GM12892 (cell line): ENCODE results near the gene C1RL.

ENCODE experiments used
- POLR2A ChIP-seq: IDR thresholded peaks from 2 replicates; pipeline ENCODE4 v1.6.1; 2011; ENCODE audit warnings: low read depth, low read length, control low read depth
- POLR2AphosphoS5 ChIP-seq: IDR thresholded peaks from 2 replicates; pipeline ENCODE4 v1.6.1; 2011; ENCODE audit warnings: low read depth, low read length, control low read depth

GRCh38 chr12:7123806-7124522 is 14.9 kb upstream of the C1RL start:
- TF ChIP-seq POLR2A (no peak), POLR2AphosphoS5 (no peak)
